HG03378 (cell line): Measurements from ENCODE around the gene IKZF3.
"Not testable (repeated sequence)": the region's sequence is repeated elsewhere in the genome, so short reads cannot be mapped to it uniquely, and the experiment has no call there.

Experiments used
- ATAC-seq: cut with Tn5 transposase; IDR thresholded peaks from one replicate; pipeline ENCODE4 v1.9.1; 2021; ENCODE audit warnings: mild to moderate bottlenecking, moderate library complexity; ENCODE audit not compliant: unreplicated experiment

IKZF3 gene

GRCh38 chr17:39757176-39757662 is 106.9 kb downstream of the IKZF3 start:
- ATAC-seq: no peak

- no peak for ATAC-seq
Measured at GRCh38 chr17:39756380-39757079, 107.6 kb downstream of the IKZF3 start.

- ATAC-seq: no peak
Measured at GRCh38 chr17:39755554-39756379, 108.3 kb downstream of the IKZF3 start.

GRCh38 chr17:39754958-39755553 is 109.1 kb downstream of the IKZF3 start:
- no peak for ATAC-seq

GRCh38 chr17:39754161-39754957 is 109.8 kb downstream of the IKZF3 start:
- peak; percentile 54 for ATAC-seq

GRCh38 chr17:39753514-39754160 is 110.5 kb downstream of the IKZF3 start:
- peak; percentile 5 for ATAC-seq

- ATAC-seq: no peak
Measured at GRCh38 chr17:39752241-39752881, 111.8 kb downstream of the IKZF3 start.

- no peak for ATAC-seq
Measured at GRCh38 chr17:39751637-39752036, 112.5 kb downstream of the IKZF3 start.

GRCh38 chr17:39751016-39751543 is 113.0 kb downstream of the IKZF3 start:
- ATAC-seq: no peak

GRCh38 chr17:39750131-39751015 is 113.7 kb downstream of the IKZF3 start:
- ATAC-seq: no peak

GRCh38 chr17:39748444-39749034 is 115.6 kb downstream of the IKZF3 start:
- not testable (repeated sequence) for ATAC-seq

- ATAC-seq: no peak
Measured at GRCh38 chr17:39747745-39748144, 116.4 kb downstream of the IKZF3 start.

GRCh38 chr17:39746145-39746461 is 118.0 kb downstream of the IKZF3 start:
- ATAC-seq: no peak

GRCh38 chr17:39745335-39746144 is 118.6 kb downstream of the IKZF3 start:
- ATAC-seq: no peak

GRCh38 chr17:39744836-39745215 is 119.3 kb downstream of the IKZF3 start:
- no peak for ATAC-seq

GRCh38 chr17:39744075-39744835 is 119.9 kb downstream of the IKZF3 start:
- ATAC-seq: no peak
